Activated B cell treated with CpG ODN at 0.5 μM for 24 hours (primary cell): ENCODE results near the gene CCR2. TPM values are rescaled to one million over a fixed set of nuclear protein-coding genes. Genes with fewer than 3 reads are reported as not detected.

ENCODE experiments used
- ATAC-seq: fragments of 200-7000 bp; cut with Tn5 transposase; one replicate; pipeline ENCODE4 v1.10.0; 2021; ENCODE audit warnings: low read depth, mild to moderate bottlenecking, moderate library complexity
- CTCF ChIA-PET: fragments of 350-600 bp; sonication (Branson Sonifier 250); formaldehyde crosslinking; loops from one replicate; lab custom pipeline; 2021; ENCODE audit warnings: antibody characterized with exemption; lab: Charles Lee
- POLR2A ChIA-PET: fragments of 350-600 bp; sonication (Branson Sonifier 250); formaldehyde crosslinking; loops from one replicate; lab custom pipeline; 2021; ENCODE audit warnings: antibody characterized with exemption; lab: Charles Lee
- DNase-seq: peaks from one replicate; pipeline ENCODE4 v3.0.0; 2022
- H3K27ac Mint-ChIP-seq: one replicate; pipeline ENCODE4 v1.8.0; 2020; ENCODE audit warnings: mixed read lengths
- H3K27me3 Mint-ChIP-seq: one replicate; pipeline ENCODE4 v1.8.0; 2021; ENCODE audit warnings: mixed read lengths
- H3K36me3 Mint-ChIP-seq: one replicate; pipeline ENCODE4 v1.8.0; 2021; ENCODE audit warnings: low read depth, mixed read lengths
- H3K4me1 Mint-ChIP-seq: one replicate; pipeline ENCODE4 v1.8.0; 2021; ENCODE audit warnings: mixed read lengths
- H3K4me3 Mint-ChIP-seq: one replicate; pipeline ENCODE4 v1.8.0; 2020; ENCODE audit warnings: mild to moderate bottlenecking, mixed read lengths
- H3K9me3 Mint-ChIP-seq: one replicate; pipeline ENCODE4 v1.8.0; 2020; ENCODE audit warnings: mixed read lengths
- intact Hi-C: fragments of 100-400 bp; cut with micrococcal nuclease; formaldehyde crosslinking; loops from one replicate; pipeline ENCODE4 v1.15.1; 2024
- total RNA-seq: library from RNA; stranded (reverse); gene quantifications from 2 replicates; pipeline ENCODE4 v1.2.3, GENCODE V29; 2022
- TF ChIP-seq, protein P1 (sequence below): fragments of 200-600 bp; IDR thresholded peaks from one replicate; pipeline ENCODE4 v1.8.0; 2022; ENCODE audit warnings: antibody characterized with exemption, mild to moderate bottlenecking

The CCR2 gene
- total RNA-seq, 1 donor from 2014 or later, result 0.16 TPM

DNA sequence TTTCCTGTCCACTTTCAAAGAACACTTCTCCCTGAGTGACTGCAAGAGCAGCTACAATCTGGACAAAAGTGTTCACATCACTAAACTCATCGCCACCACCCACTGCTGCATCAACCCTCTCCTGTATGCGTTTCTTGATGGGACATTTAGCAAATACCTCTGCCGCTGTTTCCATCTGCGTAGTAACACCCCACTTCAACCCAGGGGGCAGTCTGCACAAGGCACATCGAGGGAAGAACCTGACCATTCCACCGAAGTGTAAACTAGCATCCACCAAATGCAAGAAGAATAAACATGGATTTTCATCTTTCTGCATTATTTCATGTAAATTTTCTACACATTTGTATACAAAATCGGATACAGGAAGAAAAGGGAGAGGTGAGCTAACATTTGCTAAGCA lies 54.9 kb downstream of the CCR2 start:
- intact Hi-C loops, result no loop called here
- Mint-ChIP-seq H3K4me3 (no peak overlapping the region), H3K27me3 (no peaks in the 10 kb centered on the region), H3K4me1 (peaks cover 31% of the 10 kb centered on the region), H3K36me3 (peaks cover 3% of the 10 kb centered on the region), H3K27ac (no peak overlapping the region), H3K9me3 (no peaks in the 10 kb centered on the region)
- POLR2A ChIA-PET, result no interaction called here
- DNase-seq (no peak), ATAC-seq (no peak)
- TF ChIP-seq, protein P1, sequence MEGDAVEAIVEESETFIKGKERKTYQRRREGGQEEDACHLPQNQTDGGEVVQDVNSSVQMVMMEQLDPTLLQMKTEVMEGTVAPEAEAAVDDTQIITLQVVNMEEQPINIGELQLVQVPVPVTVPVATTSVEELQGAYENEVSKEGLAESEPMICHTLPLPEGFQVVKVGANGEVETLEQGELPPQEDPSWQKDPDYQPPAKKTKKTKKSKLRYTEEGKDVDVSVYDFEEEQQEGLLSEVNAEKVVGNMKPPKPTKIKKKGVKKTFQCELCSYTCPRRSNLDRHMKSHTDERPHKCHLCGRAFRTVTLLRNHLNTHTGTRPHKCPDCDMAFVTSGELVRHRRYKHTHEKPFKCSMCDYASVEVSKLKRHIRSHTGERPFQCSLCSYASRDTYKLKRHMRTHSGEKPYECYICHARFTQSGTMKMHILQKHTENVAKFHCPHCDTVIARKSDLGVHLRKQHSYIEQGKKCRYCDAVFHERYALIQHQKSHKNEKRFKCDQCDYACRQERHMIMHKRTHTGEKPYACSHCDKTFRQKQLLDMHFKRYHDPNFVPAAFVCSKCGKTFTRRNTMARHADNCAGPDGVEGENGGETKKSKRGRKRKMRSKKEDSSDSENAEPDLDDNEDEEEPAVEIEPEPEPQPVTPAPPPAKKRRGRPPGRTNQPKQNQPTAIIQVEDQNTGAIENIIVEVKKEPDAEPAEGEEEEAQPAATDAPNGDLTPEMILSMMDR, result no peak
- CTCF ChIA-PET, result no interaction called here

DNA sequence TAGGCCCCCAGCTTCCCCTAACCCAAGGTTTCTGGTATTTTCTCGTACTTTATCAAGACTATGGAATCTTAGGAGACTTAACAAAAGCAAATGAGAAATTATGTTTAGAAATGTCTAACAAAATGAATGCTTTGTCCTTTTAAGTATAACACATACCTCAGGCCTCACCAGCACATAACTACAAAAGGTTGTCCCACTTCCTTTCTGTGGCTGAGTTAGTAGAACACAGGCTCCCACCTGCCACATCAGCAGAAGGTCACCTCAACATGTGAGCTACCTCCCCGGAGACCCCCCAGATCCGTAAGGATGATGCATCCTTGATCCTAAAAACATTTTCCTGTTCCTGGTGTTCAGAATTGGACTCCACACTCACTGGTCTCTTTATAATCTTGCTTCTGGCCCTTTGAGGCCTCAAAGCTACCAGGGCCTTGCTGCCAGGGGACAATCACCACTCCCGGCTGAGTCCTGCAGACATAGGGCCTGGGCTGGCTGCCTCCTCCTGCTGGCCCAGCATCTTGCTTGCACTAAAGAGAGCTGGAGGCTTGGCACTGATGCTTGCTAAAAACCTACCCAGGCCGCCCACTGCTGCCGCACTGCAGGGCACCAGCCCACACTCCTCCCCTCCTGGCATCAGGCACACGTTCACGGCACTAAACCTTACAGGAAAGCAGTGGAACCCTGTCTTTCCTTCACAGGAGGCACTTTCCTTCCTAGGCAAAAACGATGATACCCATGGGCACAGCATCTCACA lies 56.0 kb downstream of the CCR2 start:
- no peak overlapping the region for H3K27ac Mint-ChIP-seq
- ATAC-seq (no peak), DNase-seq (no peak)
- no peaks in the 10 kb centered on the region for H3K9me3 Mint-ChIP-seq
- TF ChIP-seq, protein P1, result no peak
- ChIA-PET CTCF (no interaction called here), POLR2A (interaction anchor here (0.7 kb wide), 1 partner anchor 94 kb away, joined by 3 read pairs; no protein-coding TSS in a partner anchor)
- peaks cover 31% of the 10 kb centered on the region for H3K4me1 Mint-ChIP-seq
- peaks cover 3% of the 10 kb centered on the region for H3K36me3 Mint-ChIP-seq
- no peaks in the 10 kb centered on the region for H3K27me3 Mint-ChIP-seq
- intact Hi-C loops, result no loop called here
- no peak overlapping the region for H3K4me3 Mint-ChIP-seq

Other genes with a start within 250 kb of the CCR2 start
- 0.73 and 0.82 TPM in 2 replicates for gene CCR1, start 145.8 kb upstream of the CCR2 start, total RNA-seq
- gene CCR3, start 111.7 kb upstream of the CCR2 start, total RNA-seq, result not detected in 2 replicates
- 0.27 and 0.55 TPM in 2 replicates for gene CCR5, start 16.8 kb downstream of the CCR2 start, total RNA-seq
- 1.9 TPM in 2 replicates for gene CCRL2, start 53.1 kb downstream of the CCR2 start, total RNA-seq
- gene LTF, start 110.8 kb downstream of the CCR2 start, total RNA-seq, result 0.10 TPM in 1 of 2 replicates, not detected in the other
- not detected in 2 replicates for gene RTP3, start 143.9 kb downstream of the CCR2 start, total RNA-seq
- gene LRRC2, start 212.2 kb downstream of the CCR2 start, total RNA-seq, result not detected in 2 replicates